SK-N-MC (cell line): ENCODE results near the gene CAMK2N2.

Experiments
- EZH2 ChIP-seq: fragments of 200-600 bp; sonication (generic); IDR thresholded peaks from one replicate; pipeline ENCODE4 v1.6.1; 2017; ENCODE audit warnings: antibody characterized with exemption
- POLR2AphosphoS5 ChIP-seq: IDR thresholded peaks from 2 replicates; pipeline ENCODE4 v1.6.1; 2012; ENCODE audit warnings: mild to moderate bottlenecking, low read depth, low read length, borderline replicate concordance

DNA sequence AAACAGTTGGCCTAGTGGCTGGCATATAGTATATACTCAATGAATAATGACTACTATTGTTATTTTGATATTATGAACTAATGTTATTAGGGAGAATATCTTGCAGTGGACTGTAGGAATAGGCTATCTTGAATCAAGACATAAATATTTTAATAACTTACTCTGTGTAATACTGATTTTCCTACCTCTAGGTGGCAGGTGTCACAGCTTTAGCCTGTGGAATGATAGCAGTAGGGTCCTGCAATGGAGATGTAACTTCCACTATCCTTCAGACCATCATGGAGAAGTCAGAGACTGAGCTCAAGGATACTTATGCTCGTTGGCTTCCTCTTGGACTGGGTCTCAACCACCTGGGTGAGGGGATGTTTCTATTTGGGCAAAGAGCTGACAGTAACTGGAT is 44.2 kb upstream of the CAMK2N2 start:
- no peak for TF ChIP-seq POLR2AphosphoS5
- TF ChIP-seq EZH2, result no peak
